HepG2 (cell line): ENCODE measurements around the gene DNAJC5. TPM values are rescaled to one million over a fixed set of nuclear protein-coding genes. Genes with fewer than 3 reads are reported as not detected.

Experiments
- NFE2L2 ChIP-seq: fragments of 150-350 bp; IDR thresholded peaks from 2 replicates; pipeline ENCODE4 v1.6.1; 2014; ENCODE audit warnings: low read length
- PRDM4 ChIP-seq: sonication (generic); formaldehyde crosslinking; IDR thresholded peaks from 2 replicates; pipeline ENCODE4 v1.9.0; 2021; ENCODE audit warnings: missing genetic modification reagents, borderline replicate concordance
- RBFOX2 ChIP-seq: fragments of 200-400 bp; formaldehyde crosslinking; IDR thresholded peaks from 2 replicates; pipeline ENCODE4 v1.6.1; 2017; ENCODE audit warnings: low read depth, mild to moderate bottlenecking, low read length
- ZNF337 ChIP-seq: sonication (generic); formaldehyde crosslinking; IDR thresholded peaks from 2 replicates; pipeline ENCODE4 v1.5.1; 2020; ENCODE audit warnings: missing genetic modification reagents, low read depth, mild to moderate bottlenecking, borderline replicate concordance
- ZNF496 ChIP-seq: sonication (generic); formaldehyde crosslinking; IDR thresholded peaks from 2 replicates; pipeline ENCODE4 v1.8.1; 2023; ENCODE audit warnings: mild to moderate bottlenecking, moderate library complexity, missing genetic modification reagents; ENCODE audit not compliant: insufficient replicate concordance
- ZNF567 ChIP-seq: sonication (generic); formaldehyde crosslinking; IDR thresholded peaks from 2 replicates; pipeline ENCODE4 v1.8.1; 2023; ENCODE audit warnings: mild to moderate bottlenecking, missing genetic modification reagents, borderline replicate concordance
- ZNF570 ChIP-seq: sonication (generic); formaldehyde crosslinking; IDR thresholded peaks from 2 replicates; pipeline ENCODE4 v1.4.0; 2020; ENCODE audit warnings: mild to moderate bottlenecking, missing genetic modification reagents, borderline replicate concordance
- ZNF777 ChIP-seq: sonication (generic); formaldehyde crosslinking; IDR thresholded peaks from 2 replicates; pipeline ENCODE4 v1.4.0; 2020; ENCODE audit warnings: missing genetic modification reagents
- ZNF784 ChIP-seq: sonication (generic); formaldehyde crosslinking; IDR thresholded peaks from 2 replicates; pipeline ENCODE4 v1.5.1; 2020; ENCODE audit warnings: missing genetic modification reagents, mild to moderate bottlenecking, borderline replicate concordance
- ZNF83 ChIP-seq: sonication (generic); formaldehyde crosslinking; IDR thresholded peaks from 2 replicates; pipeline ENCODE4 v1.4.0; 2020; ENCODE audit warnings: missing genetic modification reagents, mild to moderate bottlenecking, borderline replicate concordance
- ZNF883 ChIP-seq: sonication (generic); formaldehyde crosslinking; IDR thresholded peaks from 2 replicates; pipeline ENCODE4 v1.5.1; 2020; ENCODE audit warnings: mild to moderate bottlenecking, missing genetic modification reagents; ENCODE audit errors: not compliant biosample characterization
- polyA plus RNA-seq, 8 experiments: library from polyadenylated mRNA; depleted of rRNA in 3 of 8; stranded (reverse) in 7 of 8; unstranded in 1 of 8; fragments of >200 nt; fragmentation: Illumina TruSeq in 4 of 8; extraction: Trizol in 4 of 8; gene quantifications; 2 replicates each; pipeline versions ENCODE4 v1.2.1 to v1.2.3, GENCODE V29; 2011 to 2016; ENCODE audit warnings: low read depth in 4 of 8, missing spikeins in 1 of 8, mixed read lengths in 1 of 8; ENCODE audit not compliant: insufficient read depth in 1 of 8
- total RNA-seq, 5 experiments: library from RNA; depleted of rRNA; stranded (reverse); fragments of >200 nt; fragmentation: Illumina TruSeq; extraction: Trizol; gene quantifications; 2 replicates each; pipeline ENCODE4 v1.2.3, GENCODE V29; 2016; ENCODE audit warnings: low read depth in 1 of 5

DNAJC5 gene
- total and polyA plus RNA-seq, 2 of the 13 experiments (the other 11 are each of a cell fraction or from before 2014, with no cell fraction given): 42.8 to 64.5 TPM

DNA sequence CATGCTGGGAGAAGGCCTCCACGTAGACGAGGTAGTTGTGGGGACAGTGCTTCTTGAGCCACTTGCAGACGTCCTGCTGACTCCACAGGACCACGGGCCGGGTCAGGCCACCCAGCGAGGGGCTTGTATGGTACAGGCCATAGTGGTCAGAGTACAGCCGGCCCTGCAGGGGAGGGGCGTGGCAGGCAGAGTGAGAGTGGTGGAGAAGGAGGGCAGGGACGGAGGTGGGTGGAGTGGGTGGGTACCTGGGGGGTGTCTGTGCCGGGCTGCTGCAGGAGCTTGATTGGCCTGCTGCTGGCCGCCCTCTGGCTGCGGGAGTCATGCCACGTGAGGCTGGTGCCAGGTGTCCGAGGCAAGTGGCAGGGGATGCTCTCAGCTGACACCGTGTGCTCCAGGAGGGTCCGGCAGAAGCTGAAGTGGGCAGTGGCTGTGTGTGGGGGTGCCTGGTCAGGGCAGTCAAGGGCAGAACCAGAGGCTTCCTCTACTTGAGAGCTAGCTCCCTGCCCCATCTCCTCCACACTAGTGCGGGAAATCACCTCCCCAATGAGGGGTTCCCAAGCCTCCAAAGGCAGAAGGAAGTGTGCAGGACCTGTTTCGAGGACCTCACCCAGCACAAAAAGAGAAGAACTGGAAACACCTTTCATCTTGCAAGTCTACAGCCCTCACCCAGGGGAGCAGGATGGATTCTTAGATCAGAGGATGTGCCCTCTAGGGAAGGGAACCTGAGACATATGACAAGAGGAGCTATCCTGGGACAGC, 82.2 kb downstream of the DNAJC5 start (continued):
- TF ChIP-seq ZNF337 (CRISPR knock-in tag) (0 out of 2 replicates have a peak, but pooled peaks have one; percentile 7), ZNF777 (CRISPR knock-in tag) (0 out of 2 replicates have a peak, but pooled peaks have one; percentile 7), ZNF883 (peak; percentile 68), ZNF784 (peak; percentile 34; the same call in 1 of the 2 replicates), ZNF83 (CRISPR knock-in tag) (peak; percentile 23; the same call in 1 of the 2 replicates), RBFOX2 (0 out of 2 replicates have a peak, but pooled peaks have one; percentile 40), ZNF570 (0 out of 2 replicates have a peak, but pooled peaks have one; percentile 9), ZNF567 (CRISPR knock-in tag) (0 out of 2 replicates have a peak, but pooled peaks have one; percentile 30), ZNF496 (no peak), PRDM4 (CRISPR knock-in tag) (no peak), NFE2L2 (no peak)
- TF ChIP-seq, all 625 proteins: peak for 13
